K562 (cell line): Measurements from ENCODE around the gene DCST1. TPM values are rescaled to one million over a fixed set of nuclear protein-coding genes. Genes with fewer than 3 reads are reported as not detected.

Source experiments
- ARNT ChIP-seq, 2 experiments: fragments of 450-650 bp; IDR thresholded peaks; 2 replicates each; pipeline ENCODE4 v1.6.1; 2016; ENCODE audit warnings: mild to moderate bottlenecking in 1 of 2
- DPF2 ChIP-seq: fragments of 450-650 bp; IDR thresholded peaks from 2 replicates; pipeline ENCODE4 v1.6.1; 2016
- FOXK1 ChIP-seq: sonication (generic); formaldehyde crosslinking; IDR thresholded peaks from 2 replicates; pipeline ENCODE4 v1.8.0; 2022; ENCODE audit warnings: missing genetic modification reagents, mild to moderate bottlenecking, borderline replicate concordance
- HDAC6 ChIP-seq: IDR thresholded peaks from 2 replicates; pipeline ENCODE4 v1.6.1; 2012; ENCODE audit warnings: low read depth, mild to moderate bottlenecking, control low read depth, inconsistent platforms, low read length, moderate library complexity
- MAX ChIP-seq: sonication (generic); formaldehyde crosslinking; IDR thresholded peaks from 2 replicates; pipeline ENCODE4 v1.9.0; 2022; ENCODE audit warnings: mild to moderate bottlenecking, missing genetic modification reagents
- MEF2D ChIP-seq: conservative IDR thresholded peaks from 2 replicates; pipeline ENCODE4 v1.6.1; 2016; ENCODE audit warnings: low read depth, missing genetic modification characterization, missing compliant biosample characterization
- NR2C1 ChIP-seq, 2 experiments: fragments of 450-650 bp; IDR thresholded peaks; 2 replicates each; pipeline ENCODE4 v1.6.1; 2017; ENCODE audit warnings: mild to moderate bottlenecking in 2 of 2, antibody characterized with exemption in 1 of 2, inconsistent platforms in 1 of 2, missing compliant biosample characterization in 1 of 2, missing genetic modification characterization in 1 of 2
- PBX2 ChIP-seq, 2 experiments: IDR thresholded peaks in 1 of 2; conservative IDR thresholded peaks in 1 of 2; 2 replicates each; pipeline ENCODE4 v1.6.1; 2016; ENCODE audit warnings: low read depth in 2 of 2, mild to moderate bottlenecking in 1 of 2, missing compliant biosample characterization in 1 of 2, missing genetic modification characterization in 1 of 2, moderate library complexity in 1 of 2
- SUPT5H ChIP-seq: fragments of 450-650 bp; IDR thresholded peaks from 2 replicates; pipeline ENCODE4 v1.6.1; 2016
- THRAP3 ChIP-seq: fragments of 450-650 bp; IDR thresholded peaks from 2 replicates; pipeline ENCODE4 v1.6.1; 2016; ENCODE audit warnings: mild to moderate bottlenecking, inconsistent platforms, borderline replicate concordance
- ZBTB12 ChIP-seq: fragments of 250-450 bp; sonication (Bioruptor Pico); IDR thresholded peaks from 2 replicates; pipeline ENCODE4 v1.4.0; 2020
- ZNF668 ChIP-seq: fragments of 250-450 bp; sonication (Bioruptor Pico); IDR thresholded peaks from 2 replicates; pipeline ENCODE4 v1.8.0; 2022; ENCODE audit warnings: mild to moderate bottlenecking, inconsistent platforms
- polyA plus RNA-seq, 8 experiments: library from polyadenylated mRNA; depleted of rRNA in 4 of 8; stranded (reverse) in 5 of 8; unstranded in 3 of 8; fragments of >200 nt; fragmentation: Nextera tagmentation in 2 of 8; fragmentation: Illumina TruSeq in 1 of 8; extraction: Ambion mirVana in 2 of 8; extraction: Trizol in 1 of 8; gene quantifications; 2 replicates each; pipeline versions ENCODE4 v1.2.1 to v1.2.3, GENCODE V29; 2011 to 2014; ENCODE audit warnings: inconsistent platforms in 1 of 8, missing spikeins in 1 of 8
- total RNA-seq, 7 experiments: library from RNA; depleted of rRNA in 6 of 7; stranded (reverse); fragments of >200 nt in 6 of 7; fragmentation: Illumina TruSeq in 2 of 7; extraction: Trizol in 2 of 7; gene quantifications; 2 replicates each; pipeline versions ENCODE4 v1.2.1 to v1.2.3, GENCODE V29; 2011 to 2021; ENCODE audit warnings: low replicate concordance in 1 of 7
- TF ChIP-seq, protein P1 (sequence below): fragments of 250-450 bp; sonication (Bioruptor Pico); IDR thresholded peaks from 2 replicates; pipeline ENCODE4 v1.8.0; 2022; ENCODE audit warnings: inconsistent platforms
- TF ChIP-seq, protein P2 (sequence below): fragments of 450-650 bp; IDR thresholded peaks from 2 replicates; pipeline ENCODE4 v1.6.1; 2016; ENCODE audit warnings: low read depth, mild to moderate bottlenecking, moderate library complexity
- TF ChIP-seq, protein P3 (sequence below): sonication (generic); formaldehyde crosslinking; IDR thresholded peaks from 2 replicates; pipeline ENCODE4 v1.8.1; 2023; ENCODE audit warnings: missing genetic modification reagents, mild to moderate bottlenecking, borderline replicate concordance

The DCST1 gene
- total and polyA plus RNA-seq, 9 of the 15 experiments (the other 6 are each of a cell fraction or from before 2014, with no cell fraction given): not detected

GRCh38 chr1:155064111-155064831 is 30.6 kb downstream of the DCST1 start (continued):
- TF ChIP-seq, protein P1, sequence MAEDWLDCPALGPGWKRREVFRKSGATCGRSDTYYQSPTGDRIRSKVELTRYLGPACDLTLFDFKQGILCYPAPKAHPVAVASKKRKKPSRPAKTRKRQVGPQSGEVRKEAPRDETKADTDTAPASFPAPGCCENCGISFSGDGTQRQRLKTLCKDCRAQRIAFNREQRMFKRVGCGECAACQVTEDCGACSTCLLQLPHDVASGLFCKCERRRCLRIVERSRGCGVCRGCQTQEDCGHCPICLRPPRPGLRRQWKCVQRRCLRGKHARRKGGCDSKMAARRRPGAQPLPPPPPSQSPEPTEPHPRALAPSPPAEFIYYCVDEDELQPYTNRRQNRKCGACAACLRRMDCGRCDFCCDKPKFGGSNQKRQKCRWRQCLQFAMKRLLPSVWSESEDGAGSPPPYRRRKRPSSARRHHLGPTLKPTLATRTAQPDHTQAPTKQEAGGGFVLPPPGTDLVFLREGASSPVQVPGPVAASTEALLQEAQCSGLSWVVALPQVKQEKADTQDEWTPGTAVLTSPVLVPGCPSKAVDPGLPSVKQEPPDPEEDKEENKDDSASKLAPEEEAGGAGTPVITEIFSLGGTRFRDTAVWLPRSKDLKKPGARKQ (CRISPR knock-in tag): no peak
- TF ChIP-seq, protein P2, sequence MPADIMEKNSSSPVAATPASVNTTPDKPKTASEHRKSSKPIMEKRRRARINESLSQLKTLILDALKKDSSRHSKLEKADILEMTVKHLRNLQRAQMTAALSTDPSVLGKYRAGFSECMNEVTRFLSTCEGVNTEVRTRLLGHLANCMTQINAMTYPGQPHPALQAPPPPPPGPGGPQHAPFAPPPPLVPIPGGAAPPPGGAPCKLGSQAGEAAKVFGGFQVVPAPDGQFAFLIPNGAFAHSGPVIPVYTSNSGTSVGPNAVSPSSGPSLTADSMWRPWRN: peak; percentile 58
- TF ChIP-seq HDAC6 (no peak), SUPT5H (no peak), ZNF668 (CRISPR knock-in tag) (no peak), FOXK1 (no peak), PBX2 (CRISPR knock-in tag; IDR thresholded peaks at IDR 0.05; ENCODE audit: low read depth) (no peak), PBX2 (tag; conservative IDR thresholded peaks at IDR 0.05; ENCODE audit: low read depth) (no peak), ARNT (IDR thresholded peaks at IDR 0.05) (peak in 1 of 2 experiments; percentile 42; a peak in 1 of 4 replicates), MAX (peak; percentile 9; the same call in 1 of the 2 replicates), NR2C1 (IDR thresholded peaks at IDR 0.05) (no peak), NR2C1 (tag; IDR thresholded peaks at IDR 0.05) (no peak), DPF2 (0 out of 2 replicates have a peak, but pooled peaks have one; percentile 30), ZBTB12 (CRISPR knock-in tag) (no peak), MEF2D (tag) (0 out of 2 replicates have a peak, but pooled peaks have one; percentile 29), THRAP3 (no peak)
- TF ChIP-seq, protein P3, sequence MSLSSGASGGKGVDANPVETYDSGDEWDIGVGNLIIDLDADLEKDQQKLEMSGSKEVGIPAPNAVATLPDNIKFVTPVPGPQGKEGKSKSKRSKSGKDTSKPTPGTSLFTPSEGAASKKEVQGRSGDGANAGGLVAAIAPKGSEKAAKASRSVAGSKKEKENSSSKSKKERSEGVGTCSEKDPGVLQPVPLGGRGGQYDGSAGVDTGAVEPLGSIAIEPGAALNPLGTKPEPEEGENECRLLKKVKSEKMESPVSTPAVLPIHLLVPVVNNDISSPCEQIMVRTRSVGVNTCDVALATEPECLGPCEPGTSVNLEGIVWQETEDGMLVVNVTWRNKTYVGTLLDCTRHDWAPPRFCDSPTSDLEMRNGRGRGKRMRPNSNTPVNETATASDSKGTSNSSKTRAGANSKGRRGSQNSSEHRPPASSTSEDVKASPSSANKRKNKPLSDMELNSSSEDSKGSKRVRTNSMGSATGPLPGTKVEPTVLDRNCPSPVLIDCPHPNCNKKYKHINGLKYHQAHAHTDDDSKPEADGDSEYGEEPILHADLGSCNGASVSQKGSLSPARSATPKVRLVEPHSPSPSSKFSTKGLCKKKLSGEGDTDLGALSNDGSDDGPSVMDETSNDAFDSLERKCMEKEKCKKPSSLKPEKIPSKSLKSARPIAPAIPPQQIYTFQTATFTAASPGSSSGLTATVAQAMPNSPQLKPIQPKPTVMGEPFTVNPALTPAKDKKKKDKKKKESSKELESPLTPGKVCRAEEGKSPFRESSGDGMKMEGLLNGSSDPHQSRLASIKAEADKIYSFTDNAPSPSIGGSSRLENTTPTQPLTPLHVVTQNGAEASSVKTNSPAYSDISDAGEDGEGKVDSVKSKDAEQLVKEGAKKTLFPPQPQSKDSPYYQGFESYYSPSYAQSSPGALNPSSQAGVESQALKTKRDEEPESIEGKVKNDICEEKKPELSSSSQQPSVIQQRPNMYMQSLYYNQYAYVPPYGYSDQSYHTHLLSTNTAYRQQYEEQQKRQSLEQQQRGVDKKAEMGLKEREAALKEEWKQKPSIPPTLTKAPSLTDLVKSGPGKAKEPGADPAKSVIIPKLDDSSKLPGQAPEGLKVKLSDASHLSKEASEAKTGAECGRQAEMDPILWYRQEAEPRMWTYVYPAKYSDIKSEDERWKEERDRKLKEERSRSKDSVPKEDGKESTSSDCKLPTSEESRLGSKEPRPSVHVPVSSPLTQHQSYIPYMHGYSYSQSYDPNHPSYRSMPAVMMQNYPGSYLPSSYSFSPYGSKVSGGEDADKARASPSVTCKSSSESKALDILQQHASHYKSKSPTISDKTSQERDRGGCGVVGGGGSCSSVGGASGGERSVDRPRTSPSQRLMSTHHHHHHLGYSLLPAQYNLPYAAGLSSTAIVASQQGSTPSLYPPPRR: no peak
